Effector memory CD4-positive, alpha-beta T cell (primary cell): ENCODE measurements around the gene KRTAP12-1.

ENCODE experiments used
- DNase-seq, 3 donors: peaks; one replicate each; pipeline ENCODE4 v3.0.0-alpha.2; 2020
- H3K27ac ChIP-seq: 2 replicates; pipeline ENCODE4 v1.7.0; 2013; ENCODE audit warnings: mild to moderate bottlenecking, low read length, moderate library complexity; ENCODE audit not compliant: insufficient read depth, poor library complexity, severe bottlenecking
- H3K27me3 ChIP-seq: replicated peaks from 2 replicates; pipeline ENCODE4 v1.7.0; 2013; ENCODE audit warnings: mild to moderate bottlenecking, low read length; ENCODE audit not compliant: insufficient read depth, control insufficient read depth, poor library complexity, severe bottlenecking
- H3K36me3 ChIP-seq: 2 replicates; pipeline ENCODE4 v1.7.0; 2013; ENCODE audit warnings: mild to moderate bottlenecking, low read length, moderate library complexity; ENCODE audit not compliant: control insufficient read depth, insufficient read depth
- H3K4me1 ChIP-seq: 2 replicates; pipeline ENCODE4 v1.7.0; 2013; ENCODE audit warnings: low read length, mild to moderate bottlenecking; ENCODE audit not compliant: control insufficient read depth, insufficient read depth, poor library complexity, severe bottlenecking
- H3K4me3 ChIP-seq: 2 replicates; pipeline ENCODE4 v1.7.0; 2013; ENCODE audit warnings: low read length, low read depth, mild to moderate bottlenecking; ENCODE audit not compliant: insufficient read depth, poor library complexity, severe bottlenecking
- H3K9me3 ChIP-seq: 2 replicates; pipeline ENCODE4 v1.7.0; 2013; ENCODE audit warnings: mild to moderate bottlenecking, low read length, moderate library complexity; ENCODE audit not compliant: control insufficient read depth

Gene KRTAP12-1

DNA sequence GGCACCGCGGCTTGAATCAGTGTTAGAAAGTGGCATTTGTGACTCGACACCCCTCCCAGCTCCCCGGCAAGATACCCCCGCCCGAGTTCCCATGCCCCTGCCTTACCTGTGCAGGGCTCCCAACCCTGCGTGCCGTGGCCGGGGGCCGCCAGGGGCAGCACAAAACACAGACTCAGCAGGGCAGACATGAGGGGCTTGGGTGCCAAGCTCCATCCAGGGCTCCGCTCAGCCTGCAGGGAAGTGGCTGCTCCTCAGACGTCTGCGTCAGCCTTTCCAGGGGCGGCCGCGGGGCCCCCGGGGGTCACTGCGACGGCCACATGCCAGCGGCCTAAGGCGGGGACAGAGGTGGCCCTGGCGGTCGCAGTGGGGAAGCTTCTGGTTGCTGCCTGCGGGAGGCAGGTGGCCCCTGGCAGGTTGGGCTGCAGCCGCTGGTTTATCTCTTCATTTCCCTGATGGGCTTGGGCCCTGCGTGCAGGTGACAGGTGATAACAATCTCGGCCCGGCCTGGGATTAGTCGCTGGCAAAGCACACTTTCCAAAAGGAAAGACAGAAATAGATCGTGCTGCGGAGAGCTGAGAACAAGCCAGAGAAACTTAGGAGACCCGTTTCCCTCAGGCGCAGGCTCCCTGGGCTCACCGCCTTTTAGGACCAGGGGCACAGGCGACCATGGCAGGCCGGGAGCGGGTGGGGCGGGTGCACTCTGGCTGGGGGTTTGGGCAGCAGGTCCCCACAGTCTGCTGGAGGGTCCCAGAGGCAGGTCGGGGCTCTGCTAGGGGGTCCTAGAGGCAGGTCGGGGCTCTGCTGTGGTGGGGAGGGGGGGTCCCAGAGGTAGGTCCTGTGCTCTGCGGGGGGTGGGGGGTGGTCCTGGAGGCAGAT, 29.6 kb upstream of the KRTAP12-1 start, which contains the start of gene TSPEAR:
TSS of gene TSPEAR (minus strand) at position 246 of the 876 bp plus-strand sequence. CDS start at position 188, 58 bp downstream.
- H3K36me3 ChIP-seq, result no peaks in the 10 kb centered on the region
- H3K27ac ChIP-seq, result no peak within 1 kb of the TSS
- DNase-seq, result no peak
- peaks cover 33% of the 10 kb centered on the region for H3K4me1 ChIP-seq
- H3K27me3 ChIP-seq, result peaks cover 57% of the 10 kb centered on the region
- H3K4me3 ChIP-seq, result peak within 1 kb of the TSS; percentile 12
- H3K9me3 ChIP-seq, result no peaks in the 10 kb centered on the region

DNA sequence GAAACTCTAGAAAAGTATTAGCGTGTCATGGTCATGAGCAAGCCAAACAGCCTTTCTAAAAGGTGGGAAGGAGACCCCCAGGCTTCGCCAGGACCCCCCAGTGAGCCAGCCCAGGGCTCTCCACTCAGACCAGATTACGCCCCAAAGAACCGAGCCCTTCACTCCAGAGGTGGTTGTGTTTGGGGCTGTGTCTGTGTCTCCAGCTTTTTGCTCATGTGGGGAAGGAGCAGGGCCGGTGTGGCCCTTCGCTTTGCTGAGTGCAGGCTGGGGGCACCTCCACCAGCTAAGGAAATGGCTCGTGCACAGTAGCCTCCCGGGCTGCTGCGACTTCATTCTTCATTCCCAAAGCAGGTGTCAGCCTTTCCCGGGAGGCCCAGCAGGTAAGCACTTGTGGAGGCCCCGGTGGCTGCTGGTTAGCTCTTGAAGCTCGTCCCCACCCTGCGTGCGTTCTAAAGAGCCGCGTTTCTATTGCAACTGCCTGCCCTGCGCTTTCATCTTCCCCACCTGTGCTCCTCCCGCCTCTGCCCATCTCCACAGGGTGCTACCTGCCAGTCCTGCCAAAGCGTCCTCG, 28.9 kb upstream of the KRTAP12-1 start:
- H3K27me3 ChIP-seq, result peaks cover 64% of the 10 kb centered on the region
- DNase-seq, result no peak

DNA sequence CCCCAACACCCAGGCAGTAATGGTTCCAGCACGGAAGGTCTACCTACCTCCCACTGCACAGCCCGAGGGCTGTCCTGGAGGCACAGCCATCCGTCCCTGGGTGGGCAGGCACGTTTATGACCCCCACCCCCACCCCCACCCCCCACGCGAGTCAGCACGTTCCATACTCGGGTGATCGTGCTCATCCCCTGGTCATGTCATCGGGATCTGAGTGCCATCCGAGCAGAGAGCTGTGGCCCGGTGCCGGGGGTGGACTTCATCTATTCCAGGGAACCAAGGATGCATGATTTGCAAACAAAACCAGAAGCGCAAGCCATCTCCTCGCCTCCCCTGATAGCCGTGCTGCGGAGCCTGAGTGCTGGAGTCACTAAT, 28.3 kb upstream of the KRTAP12-1 start:
- no peak for DNase-seq
- Histone ChIP-seq H3K4me3 (peak overlapping the region; percentile 50), H3K4me1 (peaks cover 33% of the 10 kb centered on the region)

More for the DNA sequence above, 28.9 kb upstream of the KRTAP12-1 start:
- H3K4me3 ChIP-seq, result peak overlapping the region; percentile 12
- H3K9me3 ChIP-seq, result no peaks in the 10 kb centered on the region
- H3K4me1 ChIP-seq, result peaks cover 33% of the 10 kb centered on the region
- H3K36me3 ChIP-seq, result no peaks in the 10 kb centered on the region
- H3K27ac ChIP-seq, result no peak overlapping the region

GRCh38 chr21:44709426-44710293, 27.7 kb upstream of the KRTAP12-1 start:
- Histone ChIP-seq H3K9me3 (no peaks in the 10 kb centered on the region), H3K27ac (no peak overlapping the region), H3K4me3 (peak overlapping the region; percentile 50), H3K36me3 (no peaks in the 10 kb centered on the region), H3K4me1 (peaks cover 33% of the 10 kb centered on the region), H3K27me3 (peaks cover 67% of the 10 kb centered on the region)
- DNase-seq, result no peak

More for the DNA sequence above, 28.3 kb upstream of the KRTAP12-1 start:
- H3K9me3 ChIP-seq, result no peaks in the 10 kb centered on the region
- H3K36me3 ChIP-seq, result no peaks in the 10 kb centered on the region
- peaks cover 65% of the 10 kb centered on the region for H3K27me3 ChIP-seq
- no peak overlapping the region for H3K27ac ChIP-seq

DNA sequence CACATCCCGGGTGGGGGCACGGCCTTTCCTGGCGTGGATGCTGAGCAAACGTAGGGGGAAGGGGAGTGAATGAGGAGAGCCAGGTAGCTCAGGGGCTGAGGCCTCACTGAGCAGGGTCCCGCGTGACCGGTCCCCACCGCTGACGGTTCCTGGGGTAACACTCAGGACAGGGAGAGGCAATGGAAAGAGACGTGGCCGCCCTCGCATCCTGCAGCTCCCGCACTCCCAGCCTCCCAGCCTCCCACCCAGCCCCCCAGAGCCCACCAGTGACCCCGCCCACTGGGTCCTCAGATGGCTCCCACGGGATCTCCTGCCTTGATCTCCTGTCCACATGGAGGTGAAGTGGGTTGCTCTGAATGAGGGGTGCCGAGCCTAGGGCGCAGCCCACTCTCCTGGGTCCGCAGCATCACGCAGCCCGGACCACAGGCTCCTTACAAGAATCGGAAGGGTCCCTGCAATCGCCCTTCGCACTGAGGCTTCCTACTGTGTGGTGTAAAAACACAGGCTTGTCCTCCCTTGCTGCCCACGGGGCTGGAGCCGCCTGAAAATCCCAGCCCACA, 27.0 kb upstream of the KRTAP12-1 start:
- Histone ChIP-seq H3K4me3 (peak overlapping the region; percentile 50), H3K27me3 (peaks cover 74% of the 10 kb centered on the region), H3K4me1 (peaks cover 33% of the 10 kb centered on the region), H3K36me3 (no peaks in the 10 kb centered on the region), H3K27ac (no peak overlapping the region), H3K9me3 (no peaks in the 10 kb centered on the region)
- no peak for DNase-seq

DNA sequence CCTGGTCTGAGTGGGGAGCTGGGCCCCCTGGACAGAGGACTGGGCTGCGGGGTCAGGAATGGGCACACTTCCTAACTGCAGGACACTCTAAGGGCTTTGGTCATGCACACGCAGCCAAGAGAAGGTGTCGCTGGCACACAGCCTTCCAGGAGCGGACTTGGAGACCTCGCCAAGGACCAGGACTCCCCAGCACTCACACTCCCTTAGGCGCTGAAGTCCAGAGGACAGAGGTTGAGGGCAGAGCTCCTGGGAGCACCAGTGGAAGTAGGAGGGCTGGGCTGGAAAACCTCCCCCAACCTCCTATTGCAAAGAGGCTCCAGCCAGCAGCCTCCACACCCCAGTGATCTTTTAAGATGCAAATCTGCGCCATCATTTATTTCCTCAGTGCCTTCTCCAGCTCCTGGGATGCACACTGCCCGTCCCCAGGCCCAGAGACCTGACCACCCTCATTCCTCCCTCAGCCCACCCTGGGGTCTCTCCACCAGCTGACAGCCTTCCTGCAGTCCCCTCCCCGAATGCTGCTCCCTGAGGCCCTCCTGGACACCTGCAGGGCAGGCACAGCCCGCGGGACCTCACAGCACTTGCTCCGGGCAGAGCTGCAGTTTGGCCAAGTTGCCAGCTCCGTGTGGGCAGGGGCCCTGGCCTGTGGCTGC, 26.4 kb upstream of the KRTAP12-1 start:
- no peak for DNase-seq
- H3K27me3 ChIP-seq, result peaks cover 79% of the 10 kb centered on the region
- peaks cover 33% of the 10 kb centered on the region for H3K4me1 ChIP-seq
- no peaks in the 10 kb centered on the region for H3K36me3 ChIP-seq
- H3K27ac ChIP-seq, result no peak overlapping the region
- H3K4me3 ChIP-seq, result no peak overlapping the region
- H3K9me3 ChIP-seq, result no peaks in the 10 kb centered on the region

GRCh38 chr21:44706706-44707581, 25.0 kb upstream of the KRTAP12-1 start:
- peaks cover 33% of the 10 kb centered on the region for H3K4me1 ChIP-seq
- DNase-seq, result no peak
- peaks cover 73% of the 10 kb centered on the region for H3K27me3 ChIP-seq
- no peak overlapping the region for H3K4me3 ChIP-seq
- no peak overlapping the region for H3K27ac ChIP-seq
- H3K9me3 ChIP-seq, result no peaks in the 10 kb centered on the region
- H3K36me3 ChIP-seq, result no peaks in the 10 kb centered on the region

DNA sequence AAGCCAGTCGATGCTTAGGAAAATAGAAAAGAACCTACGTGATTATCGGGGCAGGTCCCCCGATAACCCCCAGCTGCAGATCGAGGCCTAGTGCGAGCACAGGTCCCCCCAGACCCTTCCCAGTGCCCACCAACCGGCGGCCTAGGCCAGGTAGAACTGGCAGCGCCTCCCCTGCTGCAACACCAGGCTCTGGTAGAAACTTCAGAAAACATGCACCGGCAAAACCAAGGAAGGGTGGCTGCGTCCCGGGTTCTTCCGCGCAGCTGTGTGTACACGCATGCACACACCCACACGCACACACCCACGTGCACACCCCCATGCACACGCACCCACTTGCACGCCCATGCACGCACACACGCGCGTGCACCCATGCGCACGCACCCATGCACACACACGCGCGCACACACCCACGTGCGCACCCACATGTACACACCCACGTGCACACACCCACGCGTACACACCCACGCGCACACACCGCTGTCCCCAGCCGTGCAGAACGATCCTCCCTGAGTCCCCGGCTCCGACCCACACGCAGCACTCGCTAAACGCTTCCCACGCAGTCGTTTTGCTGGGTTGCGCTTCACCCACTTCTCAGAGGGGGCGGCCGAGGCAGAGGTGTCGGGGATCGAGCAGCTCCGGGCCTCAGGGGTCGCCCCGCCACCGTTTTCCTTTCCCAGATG, 24.2 kb upstream of the KRTAP12-1 start:
- Histone ChIP-seq H3K27me3 (peaks cover 66% of the 10 kb centered on the region), H3K4me3 (no peak overlapping the region)
- DNase-seq, result no peak

More for the DNA sequence above, 24.2 kb upstream of the KRTAP12-1 start:
- H3K4me1 ChIP-seq, result peaks cover 26% of the 10 kb centered on the region
- no peaks in the 10 kb centered on the region for H3K36me3 ChIP-seq
- H3K9me3 ChIP-seq, result no peaks in the 10 kb centered on the region
- no peak overlapping the region for H3K27ac ChIP-seq
